ENCODE data around the gene EIF5AL1. TPM values are rescaled to one million over a fixed set of nuclear protein-coding genes. Genes with fewer than 3 reads are reported as not detected.

The EIF5AL1 gene
- total RNA-seq, 4 donors from 2014 or later: 0.24 to 0.33 TPM; not detected in 2

DNA sequence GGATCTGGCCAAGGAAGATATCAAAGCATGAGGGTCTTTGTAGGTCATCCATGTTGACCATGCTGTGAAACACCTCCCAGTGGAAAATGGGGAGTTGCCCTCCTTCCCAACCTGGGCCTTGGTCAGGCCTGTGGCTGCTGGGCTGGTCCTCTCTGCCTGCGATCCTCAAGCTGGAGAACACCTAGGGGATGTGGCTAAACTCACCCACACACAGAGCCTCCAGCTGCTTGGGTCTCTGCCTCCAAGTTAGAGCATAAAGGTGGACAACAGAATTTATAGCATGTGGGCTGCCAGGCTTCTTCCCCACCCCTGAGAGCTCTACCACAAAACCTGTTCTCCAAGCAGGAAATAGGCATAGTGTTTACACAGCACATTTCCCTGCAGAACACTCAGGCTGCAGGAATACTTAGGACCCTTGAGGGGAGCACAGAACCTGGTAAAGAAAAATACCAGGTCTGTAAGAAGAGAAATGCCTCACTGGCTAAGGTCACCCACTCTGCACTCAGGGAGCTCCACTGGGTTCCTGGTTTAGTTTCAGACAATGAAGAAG, 47.9 kb downstream of the EIF5AL1 start, which contains the start of gene SFTPA2:
Gene SFTPA2 (minus strand): TSS at position 248 of the 550 bp plus-strand sequence. CDS start 924 bp downstream, outside the sequence.
- Histone ChIP-seq H3K9me3 (no peaks in the 10 kb centered on the region), H3K4me3 (replicated peaks in 1 of 3) (no peak within 1 kb of the TSS), H3K27me3 (no peaks in the 10 kb centered on the region), H3K27ac (no peak within 1 kb of the TSS), H3K36me3 (no peaks in the 10 kb centered on the region), H3K4me1 (no peaks in the 10 kb centered on the region)
- TF ChIP-seq, protein P1, sequence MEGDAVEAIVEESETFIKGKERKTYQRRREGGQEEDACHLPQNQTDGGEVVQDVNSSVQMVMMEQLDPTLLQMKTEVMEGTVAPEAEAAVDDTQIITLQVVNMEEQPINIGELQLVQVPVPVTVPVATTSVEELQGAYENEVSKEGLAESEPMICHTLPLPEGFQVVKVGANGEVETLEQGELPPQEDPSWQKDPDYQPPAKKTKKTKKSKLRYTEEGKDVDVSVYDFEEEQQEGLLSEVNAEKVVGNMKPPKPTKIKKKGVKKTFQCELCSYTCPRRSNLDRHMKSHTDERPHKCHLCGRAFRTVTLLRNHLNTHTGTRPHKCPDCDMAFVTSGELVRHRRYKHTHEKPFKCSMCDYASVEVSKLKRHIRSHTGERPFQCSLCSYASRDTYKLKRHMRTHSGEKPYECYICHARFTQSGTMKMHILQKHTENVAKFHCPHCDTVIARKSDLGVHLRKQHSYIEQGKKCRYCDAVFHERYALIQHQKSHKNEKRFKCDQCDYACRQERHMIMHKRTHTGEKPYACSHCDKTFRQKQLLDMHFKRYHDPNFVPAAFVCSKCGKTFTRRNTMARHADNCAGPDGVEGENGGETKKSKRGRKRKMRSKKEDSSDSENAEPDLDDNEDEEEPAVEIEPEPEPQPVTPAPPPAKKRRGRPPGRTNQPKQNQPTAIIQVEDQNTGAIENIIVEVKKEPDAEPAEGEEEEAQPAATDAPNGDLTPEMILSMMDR (IDR thresholded peaks at IDR 0.05): no peak
- DNase-seq: no peak
- WGBS, 2 donors: 88 to 100% methylated on average over 1 of the region's 1 CpG
- intact Hi-C loops (cut with DNase I): no loop called here

- intact Hi-C loops (cut with DNase I): no loop called here
- no peak for DNase-seq
- TF ChIP-seq, protein P1 (IDR thresholded peaks at IDR 0.05): no peak
- TF ChIP-seq POLR2A (IDR thresholded peaks at IDR 0.05): no peak
Observed at GRCh38 chr10:79561257-79561656, 48.9 kb downstream of the EIF5AL1 start.

DNA sequence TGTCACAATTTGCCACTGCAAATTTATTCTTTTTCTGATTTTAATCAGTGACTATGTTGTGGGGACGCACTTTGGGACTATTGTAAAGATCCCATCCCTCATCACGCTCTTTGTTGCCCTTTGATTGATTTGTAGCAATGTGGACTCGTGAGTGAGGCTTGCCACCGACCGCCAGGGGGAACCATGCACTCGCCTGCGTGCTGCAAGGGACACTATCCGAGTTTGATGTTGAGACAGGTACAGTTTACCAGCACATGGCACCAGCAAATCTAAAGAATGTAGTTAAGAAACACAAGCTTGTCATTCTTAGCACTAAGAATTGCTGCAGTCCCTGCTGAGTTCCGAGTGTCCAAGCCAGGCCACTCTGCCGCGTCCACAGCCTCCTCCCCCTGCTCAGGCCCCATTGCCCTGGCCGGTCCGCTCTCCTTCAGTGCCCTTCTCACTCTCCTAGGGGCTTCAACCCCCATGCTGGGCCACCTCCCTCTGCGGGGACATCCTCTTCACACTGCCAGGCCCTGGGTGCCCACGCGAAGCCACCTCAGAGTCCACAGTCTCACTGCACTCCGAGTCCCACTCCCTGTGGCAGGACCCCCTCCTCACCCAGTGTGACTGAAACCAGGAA, 49.9 kb downstream of the EIF5AL1 start:
- H3K36me3 ChIP-seq: no peaks in the 10 kb centered on the region
- intact Hi-C loops (cut with DNase I): no loop called here
- no peaks in the 10 kb centered on the region for H3K4me1 ChIP-seq
- peak; percentile 69 to 81 for DNase-seq
- no peaks in the 10 kb centered on the region for H3K27me3 ChIP-seq
- 16% methylated on average over 13 to 17 of the region's 17 CpGs for WGBS, 2 donors
- no peak overlapping the region for H3K27ac ChIP-seq
- TF ChIP-seq POLR2A (IDR thresholded peaks at IDR 0.05): no peak
- TF ChIP-seq, protein P1 (IDR thresholded peaks at IDR 0.05): peak; percentile 59 to 92 (median 72)
- H3K4me3 ChIP-seq (replicated peaks in 1 of 3): no peak overlapping the region
- H3K9me3 ChIP-seq: no peaks in the 10 kb centered on the region

More at GRCh38 chr10:79561257-79561656, 48.9 kb downstream of the EIF5AL1 start:
- no peak overlapping the region for H3K27ac ChIP-seq
- H3K36me3 ChIP-seq: no peaks in the 10 kb centered on the region
- H3K4me3 ChIP-seq (replicated peaks in 1 of 3): no peak overlapping the region
- H3K27me3 ChIP-seq: no peaks in the 10 kb centered on the region
- no peaks in the 10 kb centered on the region for H3K4me1 ChIP-seq
- H3K9me3 ChIP-seq: no peaks in the 10 kb centered on the region
- WGBS, 2 donors: 91 to 93% methylated on average over 3 of the region's 3 CpGs

- no peaks in the 10 kb centered on the region for H3K9me3 ChIP-seq
- H3K36me3 ChIP-seq: no peaks in the 10 kb centered on the region
- TF ChIP-seq POLR2A (IDR thresholded peaks at IDR 0.05): no peak
- TF ChIP-seq, protein P1 (IDR thresholded peaks at IDR 0.05): no peak
- no peak overlapping the region for H3K4me3 ChIP-seq (replicated peaks in 1 of 3)
- H3K27me3 ChIP-seq: no peaks in the 10 kb centered on the region
- H3K27ac ChIP-seq: no peak overlapping the region
- H3K4me1 ChIP-seq: no peaks in the 10 kb centered on the region
- intact Hi-C loops (cut with DNase I): no loop called here
- WGBS, 2 donors: 78 to 85% methylated on average over 4 of the region's 4 CpGs
- no peak for DNase-seq
Observed at GRCh38 chr10:79563426-79563825, 51.1 kb downstream of the EIF5AL1 start.

Small RNA genes lying within 50 kb of the gene (small RNA-seq; reads per million reads assigned to genes)
- gene BX248123.2 (not detected), gene RPS12P18 (not detected)

Other genes starting within 250 kb of the EIF5AL1 start
- gene PPIF, start 165.1 kb upstream of the EIF5AL1 start, total RNA-seq: 10 to 100 TPM; 31.4 to 70.1 (median 52.3) TPM
- gene ZCCHC24, start 66.9 kb upstream of the EIF5AL1 start, total RNA-seq: 10 to 100 TPM; 25.4 to 48.8 (median 33.3) TPM
- gene SFTPA2, start 47.9 kb downstream of the EIF5AL1 start, total RNA-seq: under 1 TPM in 2 of 4 donors, not detected in 2; 0.27 to 0.29 TPM
- gene SFTPA1, start 98.4 kb downstream of the EIF5AL1 start, total RNA-seq: not detected
- 1 to 10 TPM in 3 of 4 donors, under 1 TPM in 1; 0.22 to 2.8 (median 1.9) TPM for gene NUTM2B, start 190.7 kb downstream of the EIF5AL1 start, total RNA-seq